Sigmoid colon (tissue), 7 donors: ENCODE results near the gene NUP43. TPM values are rescaled to one million over a fixed set of nuclear protein-coding genes. Genes with fewer than 3 reads are reported as not detected.
A peak's percentile ranks its signal among the peaks of the same experiment; 100 is the strongest.

Source experiments
- DNase-seq: peaks from one replicate; pipeline ENCODE4 v3.0.0-alpha.2; 2019
- H3K27ac ChIP-seq, 4 donors: fragments of 200-600 bp; sonication (generic); one replicate each; pipeline ENCODE4 v1.5.1; 2016 to 2019; ENCODE audit warnings: mild to moderate bottlenecking in 1 of 4
- H3K27me3 ChIP-seq, 3 donors: fragments of 200-600 bp; sonication (generic); one replicate each; pipeline ENCODE4 v1.5.1; 2019; ENCODE audit warnings: mild to moderate bottlenecking in 1 of 3
- H3K36me3 ChIP-seq, 4 donors: fragments of 200-600 bp; sonication (generic); one replicate each; pipeline ENCODE4 v1.5.1; 2016 to 2019
- H3K4me1 ChIP-seq, 4 donors: fragments of 200-600 bp; sonication (generic); one replicate each; pipeline ENCODE4 v1.5.1; 2017 to 2019
- H3K4me3 ChIP-seq, 4 donors: fragments of 200-600 bp; sonication (generic); one replicate each; pipeline ENCODE4 v1.5.1; 2017 to 2019; ENCODE audit warnings: mild to moderate bottlenecking in 2 of 4, moderate library complexity in 1 of 4
- H3K9me3 ChIP-seq, 4 donors: fragments of 200-600 bp in 3 of 4; sonication (generic) in 3 of 4; one replicate each; pipeline versions ENCODE4 v1.5.1 to v1.6.1; 2013 to 2019
- EP300 ChIP-seq, 4 donors: sonication (generic); formaldehyde crosslinking; IDR thresholded peaks; one replicate each; pipeline ENCODE4 v1.6.1; 2017; ENCODE audit warnings: antibody characterized with exemption in 4 of 4
- POLR2A ChIP-seq, 2 donors: fragments of 450-650 bp; IDR thresholded peaks; one replicate each; pipeline ENCODE4 v1.6.1; 2016; ENCODE audit warnings: antibody characterized with exemption in 2 of 2, mild to moderate bottlenecking in 2 of 2, moderate library complexity in 2 of 2
- POLR2AphosphoS5 ChIP-seq, 4 donors: sonication (generic); formaldehyde crosslinking; IDR thresholded peaks; one replicate each; pipeline ENCODE4 v1.6.1; 2017; ENCODE audit warnings: antibody characterized with exemption in 4 of 4
- WGBS, 2 donors: extraction: QIAGEN DNeasy Blood & Tissue Kit; methylation state at CpG; one replicate each; pipeline ENCODE4 v1.1.7; 2013; 5-methylcytosine and 5-hydroxymethylcytosine counted together
- intact Hi-C: fragments of 100-400 bp; cut with DNase I; formaldehyde crosslinking; loops from one replicate; pipeline ENCODE4 v1.15.1; 2023
- polyA plus RNA-seq, 3 donors: library from polyadenylated mRNA; stranded (reverse); fragments of 200-250 nt; gene quantifications; one replicate each; pipeline ENCODE4 v1.2.3, GENCODE V29; 2013
- total RNA-seq, 4 donors: library from RNA; depleted of rRNA; stranded (reverse); fragments of >200 nt; gene quantifications; one replicate each; pipeline ENCODE4 v1.1.0, GENCODE V29; 2016
- TF ChIP-seq, protein P1 (sequence below), 4 experiments: fragments of 450-650 bp in 3 of 4; fragments of 200-600 bp in 1 of 4; IDR thresholded peaks; one replicate each; pipeline ENCODE4 v1.5.1; 2016 to 2019; ENCODE audit warnings: antibody characterized with exemption in 4 of 4, mild to moderate bottlenecking in 3 of 4, moderate library complexity in 2 of 4
- donor health status: healthy with polysubstance abuse.
- donor health status: Bipolar disorder and iron deficiency.
- donor health status: healthy.

The NUP43 gene, protein sequence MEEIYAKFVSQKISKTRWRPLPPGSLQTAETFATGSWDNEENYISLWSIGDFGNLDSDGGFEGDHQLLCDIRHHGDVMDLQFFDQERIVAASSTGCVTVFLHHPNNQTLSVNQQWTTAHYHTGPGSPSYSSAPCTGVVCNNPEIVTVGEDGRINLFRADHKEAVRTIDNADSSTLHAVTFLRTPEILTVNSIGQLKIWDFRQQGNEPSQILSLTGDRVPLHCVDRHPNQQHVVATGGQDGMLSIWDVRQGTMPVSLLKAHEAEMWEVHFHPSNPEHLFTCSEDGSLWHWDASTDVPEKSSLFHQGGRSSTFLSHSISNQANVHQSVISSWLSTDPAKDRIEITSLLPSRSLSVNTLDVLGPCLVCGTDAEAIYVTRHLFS
- total RNA-seq (10 to 100 TPM; 18.3 to 56.3 (median 33.3) TPM), polyA plus RNA-seq (10 to 100 TPM in 1 of 3 donors, 1 to 10 TPM in 2; 3.0 to 13.0 (median 4.2) TPM)

DNA sequence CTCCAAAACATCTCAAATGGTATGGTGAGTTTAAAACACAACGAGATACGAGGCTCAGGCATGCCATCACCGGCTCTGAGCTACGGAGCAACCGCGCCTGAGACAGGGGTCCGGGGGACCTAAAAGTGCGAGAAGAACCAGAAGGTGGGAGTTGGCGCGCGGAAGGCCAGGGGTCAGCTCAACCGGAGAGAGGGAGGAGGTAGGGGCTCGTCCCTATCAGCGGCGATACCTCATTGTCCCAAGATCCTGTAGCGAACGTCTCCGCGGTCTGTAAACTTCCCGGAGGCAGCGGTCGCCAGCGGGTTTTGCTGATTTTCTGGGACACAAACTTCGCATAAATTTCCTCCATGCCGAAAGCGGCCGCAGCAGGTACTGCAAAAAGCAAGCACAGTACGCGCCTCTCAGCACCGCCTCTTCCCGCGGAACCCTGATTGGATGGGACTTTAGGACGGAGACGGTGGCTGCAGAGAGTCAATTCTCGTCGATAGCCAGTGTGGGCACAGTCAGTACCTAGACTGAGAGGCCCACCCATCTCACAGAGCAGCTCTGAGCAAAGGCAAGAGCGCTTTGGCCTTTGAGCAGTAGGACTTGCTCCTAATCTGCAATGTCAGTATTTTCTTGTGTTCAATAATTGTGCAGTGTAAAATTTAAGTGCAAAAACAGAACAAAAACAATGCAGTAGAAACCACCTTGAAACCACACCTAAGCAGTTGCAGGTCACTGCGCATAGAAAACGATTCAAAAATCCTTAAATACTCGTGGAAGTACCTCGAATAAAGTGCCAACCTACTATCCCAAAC lies at the start of gene NUP43:
Gene NUP43 (minus strand): TSS at position 383 of the 800 bp plus-strand sequence. CDS start 34 bp downstream, at position 349.
- Histone ChIP-seq H3K36me3 (peaks cover 9 to 26% (median 10%) of the 10 kb centered on the region in 4 donors), H3K27ac (peak within 1 kb of the TSS; percentile 76 to 86 (median 78)), H3K9me3 (no peaks in the 10 kb centered on the region), H3K4me3 (peak within 1 kb of the TSS; percentile 64 to 83 (median 72)), H3K4me1 (peaks cover 0 to 36% (median 27%) of the 10 kb centered on the region in 4 donors), H3K27me3 (no peaks in the 10 kb centered on the region)
- 2 to 5% methylated on average over 41 of the region's 41 CpGs for WGBS, 2 donors
- peak; percentile 41 to 82 (median 72) for TF ChIP-seq POLR2AphosphoS5 (IDR thresholded peaks at IDR 0.05)
- TF ChIP-seq, protein P1, sequence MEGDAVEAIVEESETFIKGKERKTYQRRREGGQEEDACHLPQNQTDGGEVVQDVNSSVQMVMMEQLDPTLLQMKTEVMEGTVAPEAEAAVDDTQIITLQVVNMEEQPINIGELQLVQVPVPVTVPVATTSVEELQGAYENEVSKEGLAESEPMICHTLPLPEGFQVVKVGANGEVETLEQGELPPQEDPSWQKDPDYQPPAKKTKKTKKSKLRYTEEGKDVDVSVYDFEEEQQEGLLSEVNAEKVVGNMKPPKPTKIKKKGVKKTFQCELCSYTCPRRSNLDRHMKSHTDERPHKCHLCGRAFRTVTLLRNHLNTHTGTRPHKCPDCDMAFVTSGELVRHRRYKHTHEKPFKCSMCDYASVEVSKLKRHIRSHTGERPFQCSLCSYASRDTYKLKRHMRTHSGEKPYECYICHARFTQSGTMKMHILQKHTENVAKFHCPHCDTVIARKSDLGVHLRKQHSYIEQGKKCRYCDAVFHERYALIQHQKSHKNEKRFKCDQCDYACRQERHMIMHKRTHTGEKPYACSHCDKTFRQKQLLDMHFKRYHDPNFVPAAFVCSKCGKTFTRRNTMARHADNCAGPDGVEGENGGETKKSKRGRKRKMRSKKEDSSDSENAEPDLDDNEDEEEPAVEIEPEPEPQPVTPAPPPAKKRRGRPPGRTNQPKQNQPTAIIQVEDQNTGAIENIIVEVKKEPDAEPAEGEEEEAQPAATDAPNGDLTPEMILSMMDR (IDR thresholded peaks at IDR 0.05): peak; percentile 46 to 85 (median 68)
- TF ChIP-seq POLR2A (IDR thresholded peaks at IDR 0.05): peak in 1 of 2 donors; percentile 9
- no peak for TF ChIP-seq EP300 (IDR thresholded peaks at IDR 0.05)
- intact Hi-C loops: loop anchor here (2.0 to 10.0 kb wide), 2 partner anchors 28 to 182 kb away; partner anchors contain the start of genes GINM1 and LATS1
- DNase-seq: peak; percentile 96

DNA sequence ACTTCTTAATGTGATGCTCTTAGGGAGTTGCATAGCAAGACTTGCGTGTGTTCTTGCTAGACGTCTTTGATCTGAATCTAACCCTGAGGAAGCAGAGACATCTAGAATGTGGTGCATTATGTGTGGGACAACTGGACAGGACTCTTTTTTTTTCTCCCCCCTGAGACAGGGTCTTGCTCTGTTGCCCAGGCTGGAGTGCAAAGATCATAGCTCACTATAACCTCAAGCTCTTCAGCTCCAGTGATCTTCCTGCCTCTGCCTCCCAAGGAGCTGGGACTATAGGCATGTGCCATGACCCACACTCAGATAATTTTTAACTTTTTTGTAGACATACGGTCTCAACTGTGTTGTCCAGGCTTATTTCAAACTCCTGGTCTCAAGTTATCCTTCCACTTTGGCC lies 37.2 kb upstream of the NUP43 start:
- Histone ChIP-seq H3K36me3 (peaks cover 0 to 36% (median 0%) of the 10 kb centered on the region in 4 donors), H3K27me3 (no peaks in the 10 kb centered on the region), H3K27ac (no peak overlapping the region), H3K4me3 (no peak overlapping the region), H3K9me3 (no peaks in the 10 kb centered on the region), H3K4me1 (no peaks in the 10 kb centered on the region)
- WGBS, 2 donors: 95 to 96% methylated on average over 3 of the region's 3 CpGs
- DNase-seq: no peak
- intact Hi-C loops: no loop called here
- TF ChIP-seq POLR2AphosphoS5 (IDR thresholded peaks at IDR 0.05) (no peak), EP300 (IDR thresholded peaks at IDR 0.05) (no peak), POLR2A (IDR thresholded peaks at IDR 0.05) (no peak)

DNA sequence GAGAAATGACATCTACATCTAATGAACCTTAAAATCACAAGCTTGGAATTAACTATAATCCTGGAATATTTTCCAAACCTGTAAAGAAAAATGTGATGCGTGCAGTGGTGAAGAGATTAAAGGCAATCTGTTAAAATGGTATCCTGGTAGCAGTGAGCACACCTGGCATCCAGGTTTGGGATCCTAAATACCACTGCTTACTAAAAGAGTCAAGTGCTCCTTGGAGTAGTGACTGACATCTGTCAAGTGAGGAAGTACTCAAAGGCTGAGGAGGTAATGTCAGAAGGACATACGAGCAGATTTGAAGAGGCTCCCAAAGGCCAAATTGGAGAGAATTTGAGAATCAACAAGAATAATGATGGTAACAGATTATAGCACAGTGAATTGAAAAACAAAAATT lies 36.0 kb upstream of the NUP43 start:
- H3K27me3 ChIP-seq: no peaks in the 10 kb centered on the region
- H3K27ac ChIP-seq: no peak overlapping the region
- WGBS, 2 donors: 94 to 96% methylated on average over 2 of the region's 2 CpGs
- H3K4me1 ChIP-seq: no peaks in the 10 kb centered on the region
- TF ChIP-seq POLR2A (IDR thresholded peaks at IDR 0.05) (no peak), EP300 (IDR thresholded peaks at IDR 0.05) (no peak), POLR2AphosphoS5 (IDR thresholded peaks at IDR 0.05) (no peak)
- TF ChIP-seq, protein P1 (IDR thresholded peaks at IDR 0.05): no peak
- intact Hi-C loops: no loop called here
- H3K9me3 ChIP-seq: no peaks in the 10 kb centered on the region
- H3K36me3 ChIP-seq: peaks cover 0 to 38% (median 0%) of the 10 kb centered on the region in 4 donors
- H3K4me3 ChIP-seq: no peak overlapping the region
- no peak for DNase-seq

DNA sequence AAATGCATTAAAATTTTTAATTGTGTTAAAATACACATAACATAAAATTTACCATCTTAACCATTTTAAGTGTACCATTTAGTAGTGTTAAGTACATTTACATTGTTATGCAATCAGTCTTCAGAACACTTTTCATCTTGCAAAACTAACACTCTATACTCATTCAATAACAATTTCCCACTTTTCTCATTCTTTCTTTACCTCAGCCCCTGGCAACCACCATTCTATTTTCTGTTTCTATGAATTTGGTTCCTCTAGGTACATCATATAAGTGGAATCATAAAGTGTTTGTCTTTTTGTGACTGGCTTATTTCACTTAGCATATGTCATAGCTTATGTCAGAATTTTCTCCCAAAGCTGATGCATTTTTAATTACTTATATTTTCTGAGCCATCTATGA lies 35.4 kb upstream of the NUP43 start:
- Histone ChIP-seq H3K9me3 (no peaks in the 10 kb centered on the region), H3K4me1 (no peaks in the 10 kb centered on the region), H3K27me3 (no peaks in the 10 kb centered on the region), H3K27ac (no peak overlapping the region), H3K36me3 (peaks cover 0 to 43% (median 0%) of the 10 kb centered on the region in 4 donors), H3K4me3 (no peak overlapping the region)
- TF ChIP-seq POLR2A (IDR thresholded peaks at IDR 0.05) (no peak), EP300 (IDR thresholded peaks at IDR 0.05) (no peak), POLR2AphosphoS5 (IDR thresholded peaks at IDR 0.05) (no peak)
- TF ChIP-seq, protein P1 (IDR thresholded peaks at IDR 0.05): no peak
- DNase-seq: no peak
- intact Hi-C loops: no loop called here

DNA sequence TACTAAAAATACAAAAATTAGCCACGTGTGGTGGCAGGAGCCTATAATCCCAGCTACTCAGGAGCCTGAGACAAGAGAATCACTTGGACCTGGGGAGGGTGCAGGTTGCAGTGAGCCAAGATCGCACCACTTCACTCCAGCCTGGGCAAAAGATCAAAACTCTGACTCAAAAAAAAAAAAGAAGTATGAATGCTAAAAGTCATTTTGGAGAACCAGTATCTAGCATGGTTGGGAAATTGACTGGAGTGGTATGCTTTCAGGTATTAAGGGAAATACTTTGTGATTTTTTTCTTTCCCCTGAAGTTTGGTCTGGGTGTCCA lies 33.3 kb upstream of the NUP43 start:
- no peak for DNase-seq

More for the DNA sequence above, 33.3 kb upstream of the NUP43 start:
- no peaks in the 10 kb centered on the region for H3K4me1 ChIP-seq
- H3K4me3 ChIP-seq: no peak overlapping the region
- H3K36me3 ChIP-seq: peaks cover 0 to 59% (median 2%) of the 10 kb centered on the region in 4 donors
- WGBS, 2 donors: 50 to 84% methylated on average over 2 of the region's 2 CpGs
- no peak overlapping the region for H3K27ac ChIP-seq
- TF ChIP-seq POLR2AphosphoS5 (IDR thresholded peaks at IDR 0.05) (no peak), EP300 (IDR thresholded peaks at IDR 0.05) (no peak), POLR2A (IDR thresholded peaks at IDR 0.05) (no peak)
- TF ChIP-seq, protein P1 (IDR thresholded peaks at IDR 0.05): no peak
- H3K27me3 ChIP-seq: no peaks in the 10 kb centered on the region
- intact Hi-C loops: no loop called here
- no peaks in the 10 kb centered on the region for H3K9me3 ChIP-seq
